ENCODE results near the gene SHKBP1.

The SHKBP1 gene

GRCh38 chr19:40640744-40641143 lies 64.1 kb downstream of the SHKBP1 start:
- Histone ChIP-seq H3K9me3 (ENCODE audit: severe bottlenecking) (no peaks in the 10 kb centered on the region), H3K27me3 (ENCODE audit: insufficient read depth, low read depth, severe bottlenecking) (no peaks in the 10 kb centered on the region), H3K27ac (no peak overlapping the region), H3K4me3 (ENCODE audit: low read depth, low read length) (no peak overlapping the region), H3K36me3 (no peaks in the 10 kb centered on the region)
- no peak for DNase-seq
- TF ChIP-seq, protein P1, sequence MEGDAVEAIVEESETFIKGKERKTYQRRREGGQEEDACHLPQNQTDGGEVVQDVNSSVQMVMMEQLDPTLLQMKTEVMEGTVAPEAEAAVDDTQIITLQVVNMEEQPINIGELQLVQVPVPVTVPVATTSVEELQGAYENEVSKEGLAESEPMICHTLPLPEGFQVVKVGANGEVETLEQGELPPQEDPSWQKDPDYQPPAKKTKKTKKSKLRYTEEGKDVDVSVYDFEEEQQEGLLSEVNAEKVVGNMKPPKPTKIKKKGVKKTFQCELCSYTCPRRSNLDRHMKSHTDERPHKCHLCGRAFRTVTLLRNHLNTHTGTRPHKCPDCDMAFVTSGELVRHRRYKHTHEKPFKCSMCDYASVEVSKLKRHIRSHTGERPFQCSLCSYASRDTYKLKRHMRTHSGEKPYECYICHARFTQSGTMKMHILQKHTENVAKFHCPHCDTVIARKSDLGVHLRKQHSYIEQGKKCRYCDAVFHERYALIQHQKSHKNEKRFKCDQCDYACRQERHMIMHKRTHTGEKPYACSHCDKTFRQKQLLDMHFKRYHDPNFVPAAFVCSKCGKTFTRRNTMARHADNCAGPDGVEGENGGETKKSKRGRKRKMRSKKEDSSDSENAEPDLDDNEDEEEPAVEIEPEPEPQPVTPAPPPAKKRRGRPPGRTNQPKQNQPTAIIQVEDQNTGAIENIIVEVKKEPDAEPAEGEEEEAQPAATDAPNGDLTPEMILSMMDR (IDR thresholded peaks at IDR 0.05; ENCODE audit: low read depth, low read length), result no peak

All from WERI-Rb-1 (cell line).